Skeletal muscle tissue (tissue), 4 donors: ENCODE results near the gene NECTIN4. TPM values are rescaled to one million over a fixed set of nuclear protein-coding genes. Genes with fewer than 3 reads are reported as not detected.

Experiments used
- H3K27ac ChIP-seq: one replicate; pipeline ENCODE4 v1.7.0; 2013; ENCODE audit warnings: mild to moderate bottlenecking, low read depth, low read length, inconsistent platforms
- H3K27me3 ChIP-seq, 3 donors: one replicate each; pipeline ENCODE4 v1.7.0; 2013; ENCODE audit warnings: low read length in 3 of 3; ENCODE audit not compliant: control insufficient read depth in 3 of 3, insufficient read depth in 3 of 3
- H3K36me3 ChIP-seq, 3 donors: one replicate each; pipeline ENCODE4 v1.7.0; 2013; ENCODE audit warnings: low read length in 3 of 3; ENCODE audit not compliant: control insufficient read depth in 3 of 3, insufficient read depth in 3 of 3
- H3K4me1 ChIP-seq, 3 donors: one replicate each; pipeline ENCODE4 v1.7.0; 2013; ENCODE audit warnings: low read length in 3 of 3, mild to moderate bottlenecking in 3 of 3; ENCODE audit not compliant: control insufficient read depth in 3 of 3, insufficient read depth in 3 of 3
- H3K4me3 ChIP-seq, 3 donors: one replicate each; pipeline ENCODE4 v1.7.0; 2013; ENCODE audit warnings: low read length in 3 of 3
- H3K9ac ChIP-seq, 3 donors: one replicate each; pipeline ENCODE4 v1.7.0; 2013; ENCODE audit warnings: low read length in 3 of 3, mild to moderate bottlenecking in 3 of 3, moderate library complexity in 2 of 3, low read depth in 1 of 3
- H3K9me3 ChIP-seq, 3 donors: one replicate each; pipeline ENCODE4 v1.7.0; 2013; ENCODE audit warnings: low read length in 3 of 3; ENCODE audit not compliant: control insufficient read depth in 3 of 3
- total RNA-seq: library from RNA; depleted of rRNA; stranded (reverse); fragments of >200 nt; gene quantifications from one replicate; pipeline ENCODE4 v1.2.3, GENCODE V29; 2014
- donor health status: Osteomylitis.

NECTIN4 gene
- total RNA-seq, 1 donor from 2014 or later, result not detected

GRCh38 chr1:161047436-161048420 is 41.6 kb downstream of the NECTIN4 start:
- Histone ChIP-seq H3K27me3 (peaks cover 0 to 4% (median 0%) of the 10 kb centered on the region in 3 donors), H3K9ac (no peak overlapping the region), H3K9me3 (no peaks in the 10 kb centered on the region), H3K4me1 (peaks cover 10 to 20% (median 17%) of the 10 kb centered on the region in 3 donors), H3K4me3 (no peak overlapping the region), H3K27ac (peak overlapping the region; percentile 88), H3K36me3 (peaks cover under 1 to 4% (median 2%) of the 10 kb centered on the region in 3 donors)

DNA sequence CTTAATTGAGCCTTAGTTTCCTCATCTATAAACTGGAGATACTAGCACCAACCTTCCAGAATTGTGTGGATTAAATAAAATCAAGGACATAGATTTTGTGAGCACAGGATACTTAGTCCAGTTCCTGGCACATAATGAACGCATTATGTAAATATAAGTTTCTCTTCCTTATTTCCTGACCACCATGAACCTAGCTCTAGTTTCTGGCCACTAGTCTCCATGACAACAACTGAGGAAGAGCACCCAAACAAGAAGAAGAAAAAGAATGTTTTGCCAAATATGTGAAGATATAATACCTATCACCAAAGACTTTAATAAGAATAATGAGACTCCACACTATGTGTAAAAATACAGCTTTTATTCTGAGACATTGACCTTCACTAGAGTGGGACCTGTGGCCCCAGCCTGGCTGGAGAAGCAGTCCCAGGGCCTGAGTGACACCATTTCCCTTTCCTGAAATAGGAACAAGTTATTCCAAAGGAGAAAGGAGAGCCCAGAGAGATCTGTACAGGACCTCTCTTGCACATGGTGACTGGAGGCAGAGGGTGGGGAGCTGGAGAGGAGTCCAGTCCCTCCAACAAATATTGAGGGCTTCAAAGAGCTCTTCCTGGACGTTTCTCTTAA is 42.6 kb downstream of the NECTIN4 start:
- Histone ChIP-seq H3K36me3 (peaks cover 11 to 14% (median 11%) of the 10 kb centered on the region in 3 donors), H3K9me3 (no peaks in the 10 kb centered on the region), H3K27ac (peak overlapping the region; percentile 88), H3K4me1 (peaks cover 10 to 20% (median 17%) of the 10 kb centered on the region in 3 donors), H3K9ac (peak overlapping the region in 2 of 3 donors; percentile 95 to 97), H3K27me3 (peaks cover 0 to 3% (median 0%) of the 10 kb centered on the region in 3 donors), H3K4me3 (peak overlapping the region; percentile 85 to 98 (median 96))

- peak within 1 kb of the TSS; percentile 88 for H3K27ac ChIP-seq
- no peaks in the 10 kb centered on the region for H3K9me3 ChIP-seq
- peak within 1 kb of the TSS; percentile 95 to 97 (median 95) for H3K9ac ChIP-seq
- H3K27me3 ChIP-seq, result no peaks in the 10 kb centered on the region
- peaks cover 10 to 20% (median 17%) of the 10 kb centered on the region in 3 donors for H3K4me1 ChIP-seq
- peak within 1 kb of the TSS; percentile 85 to 98 (median 96) for H3K4me3 ChIP-seq
- peaks cover 17 to 20% (median 18%) of the 10 kb centered on the region in 3 donors for H3K36me3 ChIP-seq
Observed at GRCh38 chr1:161045736-161046604, 43.4 kb downstream of the NECTIN4 start, which contains the start of gene USF1. TSS of gene USF1 (minus strand) at chr1:161045977. CDS start at chr1:161043275, 2,702 bp downstream.

DNA sequence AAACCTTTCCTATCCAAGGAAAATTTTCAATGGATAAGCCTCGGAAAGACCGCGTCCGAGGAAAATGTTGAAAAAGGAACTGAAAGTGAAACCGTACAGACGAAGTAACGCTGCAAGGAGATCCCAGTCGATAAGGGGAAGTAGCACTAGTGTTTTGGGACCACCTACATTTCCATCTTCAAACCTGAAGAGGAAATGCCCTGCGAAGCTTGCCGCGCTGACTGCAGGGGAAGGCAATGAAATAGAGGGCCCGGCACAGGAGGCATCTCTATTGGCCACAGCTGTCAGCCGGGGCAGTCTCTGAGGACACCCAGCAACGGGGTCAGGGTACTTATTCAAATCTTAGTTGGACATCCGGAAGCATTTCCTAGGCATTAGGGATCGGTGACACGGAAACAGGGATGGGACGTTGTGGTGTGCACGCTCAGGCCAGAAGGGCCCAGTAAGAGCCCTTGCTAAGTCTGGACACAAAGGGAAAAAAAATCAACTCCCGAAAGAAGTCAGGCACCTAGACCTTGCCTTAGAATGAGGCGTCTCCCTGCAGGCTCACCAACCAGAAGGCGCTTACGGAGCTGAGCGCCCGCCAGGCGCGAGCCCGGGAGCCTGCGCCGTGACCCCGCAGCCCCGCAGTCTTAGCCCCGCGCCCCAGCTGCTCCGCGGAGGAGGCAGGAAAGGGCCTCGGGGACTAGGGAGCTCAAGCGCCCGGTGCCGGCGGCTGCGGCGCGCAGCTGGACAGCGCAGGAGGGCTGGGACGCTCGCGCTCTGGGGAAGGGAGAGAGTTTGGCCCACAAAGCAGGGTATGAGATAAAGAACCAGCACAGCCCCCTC is 44.2 kb downstream of the NECTIN4 start:
- no peaks in the 10 kb centered on the region for H3K9me3 ChIP-seq
- no peaks in the 10 kb centered on the region for H3K27me3 ChIP-seq
- H3K27ac ChIP-seq, result peak overlapping the region; percentile 88
- peak overlapping the region; percentile 85 to 98 (median 96) for H3K4me3 ChIP-seq
- H3K4me1 ChIP-seq, result peaks cover 10 to 20% (median 17%) of the 10 kb centered on the region in 3 donors
- H3K36me3 ChIP-seq, result peaks cover 25 to 29% (median 25%) of the 10 kb centered on the region in 3 donors
- H3K9ac ChIP-seq, result peak overlapping the region; percentile 95 to 97 (median 95)

GRCh38 chr1:161044535-161044907 is 44.8 kb downstream of the NECTIN4 start:
- peak overlapping the region; percentile 85 to 98 (median 96) for H3K4me3 ChIP-seq
- H3K9me3 ChIP-seq, result no peaks in the 10 kb centered on the region
- peaks cover 12 to 24% (median 17%) of the 10 kb centered on the region in 3 donors for H3K4me1 ChIP-seq
- no peaks in the 10 kb centered on the region for H3K27me3 ChIP-seq
- peak overlapping the region; percentile 88 for H3K27ac ChIP-seq
- peak overlapping the region; percentile 95 to 97 (median 95) for H3K9ac ChIP-seq
- H3K36me3 ChIP-seq, result peaks cover 31 to 35% (median 31%) of the 10 kb centered on the region in 3 donors

GRCh38 chr1:161039546-161039945 is 49.8 kb downstream of the NECTIN4 start:
- H3K9me3 ChIP-seq, result no peaks in the 10 kb centered on the region
- no peaks in the 10 kb centered on the region for H3K27me3 ChIP-seq
- H3K9ac ChIP-seq, result no peak overlapping the region
- no peak overlapping the region for H3K27ac ChIP-seq
- H3K4me3 ChIP-seq, result no peak overlapping the region
- H3K36me3 ChIP-seq, result peaks cover 35 to 38% (median 35%) of the 10 kb centered on the region in 3 donors
- H3K4me1 ChIP-seq, result peaks cover 12 to 29% (median 18%) of the 10 kb centered on the region in 3 donors

DNA sequence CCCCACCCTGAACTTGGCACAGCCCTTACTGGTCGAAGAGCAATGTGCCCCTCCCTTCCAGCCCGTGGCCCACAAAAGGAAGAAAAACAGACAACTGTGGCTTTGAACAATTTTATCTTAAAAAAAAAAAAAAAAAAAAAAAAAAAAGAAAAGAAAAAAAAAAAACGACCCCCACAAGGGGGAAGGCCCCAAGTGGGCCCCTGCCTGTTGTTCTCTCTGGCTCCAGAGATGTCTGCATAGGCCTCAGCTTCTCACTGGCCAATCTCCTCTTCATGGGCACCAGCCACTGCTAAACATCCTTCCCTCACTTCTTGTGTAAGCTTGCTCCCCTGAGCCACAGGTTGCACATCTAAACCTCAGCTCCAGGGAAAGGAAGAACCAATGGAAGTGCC is 50.2 kb downstream of the NECTIN4 start:
- H3K9me3 ChIP-seq, result no peaks in the 10 kb centered on the region
- H3K36me3 ChIP-seq, result peaks cover 35 to 38% (median 35%) of the 10 kb centered on the region in 3 donors
- H3K4me3 ChIP-seq, result peak overlapping the region; percentile 65 to 83 (median 73)
- no peaks in the 10 kb centered on the region for H3K27me3 ChIP-seq
- H3K4me1 ChIP-seq, result peaks cover 9 to 25% (median 15%) of the 10 kb centered on the region in 3 donors
- H3K27ac ChIP-seq, result no peak overlapping the region
- peak overlapping the region; percentile 53 to 70 (median 65) for H3K9ac ChIP-seq

DNA sequence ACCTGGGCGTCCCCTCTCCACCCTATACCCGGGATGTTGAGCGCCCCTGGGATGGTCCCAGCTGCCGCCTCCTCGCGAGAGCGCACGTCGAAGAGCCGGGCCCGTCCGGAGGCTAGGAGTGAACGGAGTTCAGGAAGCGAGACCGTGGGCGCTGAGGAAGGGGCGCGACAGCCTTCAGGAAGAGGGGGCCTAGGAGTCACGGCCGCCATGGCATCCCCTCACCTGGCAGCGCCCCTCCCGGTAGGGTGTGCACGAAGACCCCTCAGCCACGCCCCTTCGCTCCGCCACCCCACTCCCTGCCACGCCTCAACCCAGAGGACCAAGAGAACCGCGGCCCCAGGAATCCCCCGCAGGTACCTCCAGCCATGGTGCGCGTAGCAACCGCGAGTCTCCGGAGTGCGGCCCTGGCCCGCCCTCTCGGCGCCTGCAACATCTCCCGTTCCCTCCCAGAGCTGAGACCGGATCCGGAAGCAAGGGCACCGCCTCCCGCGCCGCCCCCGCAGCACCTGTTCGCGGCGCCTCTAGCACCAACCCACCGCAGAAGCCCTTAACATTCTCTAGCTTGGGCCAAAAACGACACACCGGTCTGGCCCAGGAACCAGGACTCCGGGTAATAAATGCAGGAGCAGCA is 50.7 kb downstream of the NECTIN4 start, which contains the start of gene TSTD1:
TSS of gene TSTD1 (minus strand) at position 442 of the 631 bp plus-strand sequence. CDS start at position 367, 75 bp downstream.
- H3K9me3 ChIP-seq, result no peaks in the 10 kb centered on the region
- peak within 1 kb of the TSS; percentile 65 to 83 (median 73) for H3K4me3 ChIP-seq
- H3K9ac ChIP-seq, result peak within 1 kb of the TSS; percentile 56 to 70 (median 65)
- H3K4me1 ChIP-seq, result peaks cover 7 to 24% (median 13%) of the 10 kb centered on the region in 3 donors
- H3K27ac ChIP-seq, result no peak within 1 kb of the TSS
- no peaks in the 10 kb centered on the region for H3K27me3 ChIP-seq
- peaks cover 35 to 38% (median 35%) of the 10 kb centered on the region in 3 donors for H3K36me3 ChIP-seq
